Nucleus accumbens (tissue), 56 donors: Measurements from ENCODE around the gene CNKSR3.
"Not testable (repeated sequence)": the region's sequence is repeated elsewhere in the genome, so short reads cannot be mapped to it uniquely, and the experiment has no call there.

Experiments
- DNase-seq, 56 donors: peaks; one replicate each; lab custom pipeline; 2025; lab: John Stamatoyannopoulos, UW

Gene CNKSR3

GRCh38 chr6:154510144-154510905, at the start of gene CNKSR3:
TSS of gene CNKSR3 (minus strand) at chr6:154510685. CDS start at chr6:154510114, 571 bp downstream.
- DNase-seq: peak in 52 of 56 donors; percentile 15 to 90 (median 69)

GRCh38 chr6:154558984-154559383, 48.5 kb upstream of the CNKSR3 start:
- no peak for DNase-seq

- DNase-seq: no peak
These were observed 48.0 kb upstream of the CNKSR3 start for GRCh38 chr6:154558513-154558912.

GRCh38 chr6:154555073-154555677, 44.7 kb upstream of the CNKSR3 start:
- no peak for DNase-seq

GRCh38 chr6:154554491-154554890, 44.0 kb upstream of the CNKSR3 start:
- no peak for DNase-seq

- no peak for DNase-seq
These were observed 40.3 kb upstream of the CNKSR3 start for GRCh38 chr6:154550779-154551178.

- no peak for DNase-seq
These were observed 38.7 kb upstream of the CNKSR3 start for GRCh38 chr6:154549179-154549578.

- peak in 5 of 56 donors; percentile 5 to 24 (median 13) for DNase-seq
These were observed 37.8 kb upstream of the CNKSR3 start for GRCh38 chr6:154548130-154548830.

GRCh38 chr6:154543628-154544027, 33.1 kb upstream of the CNKSR3 start:
- DNase-seq: no peak

GRCh38 chr6:154542747-154543146, 32.3 kb upstream of the CNKSR3 start:
- DNase-seq: no peak

- not testable (repeated sequence) for DNase-seq
These were observed 31.4 kb upstream of the CNKSR3 start for GRCh38 chr6:154541837-154542236.

GRCh38 chr6:154539593-154540269, 29.2 kb upstream of the CNKSR3 start:
- DNase-seq: no peak

GRCh38 chr6:154538640-154539191, 28.2 kb upstream of the CNKSR3 start:
- DNase-seq: no peak

- DNase-seq: peak in 9 of 56 donors; percentile 1 to 14 (median 5)
These were observed 27.2 kb upstream of the CNKSR3 start for GRCh38 chr6:154537511-154538325.

- DNase-seq: no peak
These were observed 26.5 kb upstream of the CNKSR3 start for GRCh38 chr6:154536999-154537398.

- no peak for DNase-seq
These were observed 25.8 kb upstream of the CNKSR3 start for GRCh38 chr6:154536255-154536654.

GRCh38 chr6:154535851-154536250, 25.4 kb upstream of the CNKSR3 start:
- no peak for DNase-seq

- DNase-seq: no peak
These were observed 24.7 kb upstream of the CNKSR3 start for GRCh38 chr6:154535147-154535546.

GRCh38 chr6:154534531-154534930, 24.0 kb upstream of the CNKSR3 start:
- no peak for DNase-seq

GRCh38 chr6:154532426-154532825, 21.9 kb upstream of the CNKSR3 start:
- DNase-seq: no peak
